ENCODE data around the gene ZNF219. TPM values are rescaled to one million over a fixed set of nuclear protein-coding genes. Genes with fewer than 3 reads are reported as not detected.

ZNF219 gene
- total RNA-seq, 1 experiment from 2014 or later = 84.5 TPM

DNA sequence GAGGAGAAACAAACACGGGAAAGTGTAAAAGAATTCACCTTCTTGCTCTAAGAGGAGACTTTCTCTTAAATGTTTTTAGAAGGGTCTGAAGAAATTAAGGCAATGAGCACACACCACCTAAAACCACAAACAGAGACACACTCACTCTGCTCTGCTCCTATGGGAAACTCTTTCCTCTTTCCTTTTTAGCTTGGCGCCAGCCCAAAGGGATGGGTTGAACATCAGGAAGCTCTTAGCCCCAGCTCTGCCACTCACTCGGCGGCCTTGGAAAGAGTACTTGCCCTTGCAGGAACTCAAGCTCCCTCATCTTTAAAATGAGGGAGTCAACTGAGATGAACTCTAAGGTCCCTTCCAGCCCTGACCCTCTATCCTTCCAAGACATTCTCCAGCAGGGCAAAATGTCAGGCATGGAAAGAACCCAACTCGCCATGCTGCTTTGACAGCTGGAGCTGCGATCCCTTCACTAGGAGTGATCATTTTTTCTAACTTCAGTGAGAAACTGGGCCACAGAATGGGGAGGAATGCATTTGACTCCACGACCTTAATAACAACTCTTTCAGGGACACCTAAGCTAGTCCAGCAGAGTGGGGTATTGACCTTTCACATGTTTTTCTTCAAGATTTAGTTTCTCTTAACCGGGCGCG is 41.8 kb downstream of the ZNF219 start:
- H2AK5ac ChIP-seq (ENCODE audit: insufficient read length, low read length) = no peak overlapping the region
- H3K23ac ChIP-seq (ENCODE audit: insufficient read length, low read depth, low read length) = no peak overlapping the region
- no peak overlapping the region for H3K27ac ChIP-seq (ENCODE audit: insufficient read length, low read depth, low read length)
- H3K4me1 Mint-ChIP-seq = peaks cover 7 to 10% of the 10 kb centered on the region in 2 experiments
- H3K23me2 ChIP-seq (ENCODE audit: insufficient read length, low read depth, low read length, poor library complexity, severe bottlenecking) = no peaks in the 10 kb centered on the region
- H3K4me3 Mint-ChIP-seq = no peak overlapping the region
- no peaks in the 10 kb centered on the region for H3K79me2 ChIP-seq (ENCODE audit: insufficient read depth, low read length)
- no peaks in the 10 kb centered on the region for H3K27me3 ChIP-seq (ENCODE audit: insufficient read depth, low read length)
- H2BK5ac ChIP-seq (ENCODE audit: insufficient read length, low read length) = no peak overlapping the region
- no peaks in the 10 kb centered on the region; the same call in 1 of the 2 replicates for H3K4me1 ChIP-seq (ENCODE audit: insufficient read depth, low read length)
- H3K27ac Mint-ChIP-seq = no peak overlapping the region
- H3K9ac ChIP-seq (ENCODE audit: extremely low read depth, insufficient read length, low read length) = no peak overlapping the region
- H3K4ac ChIP-seq (ENCODE audit: low read depth, low read length) = no peak overlapping the region
- no peak overlapping the region for H2BK20ac ChIP-seq (ENCODE audit: low read depth, low read length, poor library complexity, severe bottlenecking)
- H3K36me3 Mint-ChIP-seq (ENCODE audit: insufficient read depth in 1 of 3, low read depth in 3 of 3) = no peaks in the 10 kb centered on the region
- no peaks in the 10 kb centered on the region for H3K9me3 Mint-ChIP-seq
- no peak overlapping the region for H3K4me2 ChIP-seq (ENCODE audit: insufficient read depth, insufficient read length, low read length)
- WGBS (ENCODE audit: extremely low coverage, insufficient read length, low lambda C conversion rate) = no CpG with 5 or more reads among the region's 10 CpGs
- no peaks in the 10 kb centered on the region for H3K27me3 Mint-ChIP-seq (ENCODE audit: low read depth)
- no peak overlapping the region for H2AFZ ChIP-seq (ENCODE audit: low read length)
- no peak overlapping the region for H4K8ac ChIP-seq (replicated peaks; ENCODE audit: insufficient read length, low read depth, low read length)
- no peak overlapping the region for H2BK120ac ChIP-seq (ENCODE audit: low read depth, low read length, poor library complexity, severe bottlenecking)
- no peaks in the 10 kb centered on the region for H3K9me3 ChIP-seq (ENCODE audit: control insufficient read depth, low read depth, low read length)
- no peak overlapping the region for H3K14ac ChIP-seq (ENCODE audit: insufficient read depth, low read length)
- DNase-seq = no peak
- no peak overlapping the region for H3T11ph ChIP-seq (ENCODE audit: low read length)
- H3K56ac ChIP-seq (ENCODE audit: insufficient read length, low read depth, low read length) = no peak overlapping the region
- H3K79me1 ChIP-seq (ENCODE audit: insufficient read depth, low read depth, low read length, poor library complexity, severe bottlenecking) = no peaks in the 10 kb centered on the region
- H4K20me1 ChIP-seq (ENCODE audit: control insufficient read depth, insufficient read depth, insufficient read length) = no peaks in the 10 kb centered on the region
- TF ChIP-seq, protein P1, sequence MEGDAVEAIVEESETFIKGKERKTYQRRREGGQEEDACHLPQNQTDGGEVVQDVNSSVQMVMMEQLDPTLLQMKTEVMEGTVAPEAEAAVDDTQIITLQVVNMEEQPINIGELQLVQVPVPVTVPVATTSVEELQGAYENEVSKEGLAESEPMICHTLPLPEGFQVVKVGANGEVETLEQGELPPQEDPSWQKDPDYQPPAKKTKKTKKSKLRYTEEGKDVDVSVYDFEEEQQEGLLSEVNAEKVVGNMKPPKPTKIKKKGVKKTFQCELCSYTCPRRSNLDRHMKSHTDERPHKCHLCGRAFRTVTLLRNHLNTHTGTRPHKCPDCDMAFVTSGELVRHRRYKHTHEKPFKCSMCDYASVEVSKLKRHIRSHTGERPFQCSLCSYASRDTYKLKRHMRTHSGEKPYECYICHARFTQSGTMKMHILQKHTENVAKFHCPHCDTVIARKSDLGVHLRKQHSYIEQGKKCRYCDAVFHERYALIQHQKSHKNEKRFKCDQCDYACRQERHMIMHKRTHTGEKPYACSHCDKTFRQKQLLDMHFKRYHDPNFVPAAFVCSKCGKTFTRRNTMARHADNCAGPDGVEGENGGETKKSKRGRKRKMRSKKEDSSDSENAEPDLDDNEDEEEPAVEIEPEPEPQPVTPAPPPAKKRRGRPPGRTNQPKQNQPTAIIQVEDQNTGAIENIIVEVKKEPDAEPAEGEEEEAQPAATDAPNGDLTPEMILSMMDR (conservative IDR thresholded peaks at IDR 0.05) = no peak
- no peak overlapping the region for H3K18ac ChIP-seq (ENCODE audit: insufficient read length, low read depth, low read length)
- H4K91ac ChIP-seq (ENCODE audit: insufficient read length, low read depth, low read length) = no peak overlapping the region
- no peak overlapping the region for H4K5ac ChIP-seq (ENCODE audit: insufficient read length, low read depth, low read length)
- no peak overlapping the region for H2BK12ac ChIP-seq (ENCODE audit: insufficient read length, low read depth, low read length)
- H2BK15ac ChIP-seq (ENCODE audit: low read depth, low read length) = no peak overlapping the region

All from H9 (cell line).